SK-N-SH (cell line): ENCODE data around the gene GGTLC2. TPM values are rescaled to one million over a fixed set of nuclear protein-coding genes. Genes with fewer than 3 reads are reported as not detected.

Experiments used
- CTCF ChIA-PET: fragments of 300-600, 350-600 bp; formaldehyde crosslinking; extraction: SDS; loops from one replicate; lab custom pipeline; 2021; lab: Yijun Ruan, JAX
- POLR2A ChIA-PET: fragments of 350-600 bp; sonication (Branson Sonifier 250); formaldehyde crosslinking; extraction: SDS; loops from one replicate; lab custom pipeline; 2020; ENCODE audit warnings: antibody characterized with exemption, inconsistent platforms; lab: Yijun Ruan, JAX
- DNase-seq: peaks from one replicate; pipeline ENCODE4 v3.0.0; 2012
- H2AFZ ChIP-seq: fragments of 200-600 bp; sonication (generic); 2 replicates; pipeline ENCODE4 v1.8.1; 2016; ENCODE audit warnings: antibody characterized with exemption, mild to moderate bottlenecking, low read depth
- H3F3A ChIP-seq: fragments of 200-600 bp; sonication (generic); replicated peaks from 2 replicates; pipeline ENCODE3; 2016; ENCODE audit warnings: antibody characterized with exemption, mild to moderate bottlenecking; ENCODE audit not compliant: insufficient read depth
- H3K27ac ChIP-seq, 2 experiments: fragments of 200-500 bp in 1 of 2; fragments of 200-600 bp in 1 of 2; sonication (Bioruptor generic) in 1 of 2; sonication (generic), shearing (Covaris generic) in 1 of 2; 2 replicates each; pipeline versions ENCODE4 v1.5.1 to v1.6.1; 2014 to 2016; ENCODE audit warnings: low read depth in 2 of 2, inconsistent platforms in 1 of 2, low read length in 1 of 2, mild to moderate bottlenecking in 1 of 2, mixed read lengths in 1 of 2
- H3K27me3 ChIP-seq: fragments of 200-600 bp; sonication (generic), shearing (Covaris generic); 2 replicates; pipeline ENCODE4 v1.6.1; 2016; ENCODE audit warnings: mixed run types; ENCODE audit not compliant: insufficient read depth
- H3K36me3 ChIP-seq, 2 experiments: fragments of 200-500 bp in 1 of 2; fragments of 200-600 bp in 1 of 2; sonication (Bioruptor generic) in 1 of 2; sonication (generic) in 1 of 2; replicated peaks in 1 of 2; 2 replicates each; pipeline versions ENCODE3 to v1.5.1; 2014 to 2016; ENCODE audit warnings: low read length in 1 of 2, mild to moderate bottlenecking in 1 of 2; ENCODE audit not compliant: insufficient read depth in 2 of 2, control insufficient read depth in 1 of 2
- H3K4me1 ChIP-seq, 2 experiments: fragments of 200-500 bp in 1 of 2; fragments of 200-600 bp in 1 of 2; sonication (Bioruptor generic) in 1 of 2; sonication (generic), shearing (Covaris generic) in 1 of 2; 2 replicates each; pipeline versions ENCODE4 v1.5.1 to v1.6.1; 2014 to 2016; ENCODE audit warnings: low read depth in 1 of 2, low read length in 1 of 2, mixed run types in 1 of 2; ENCODE audit not compliant: insufficient read depth in 2 of 2, control insufficient read depth in 1 of 2
- H3K4me2 ChIP-seq: fragments of 200-600 bp; sonication (generic), shearing (Covaris generic); 2 replicates; pipeline ENCODE4 v1.6.1; 2017; ENCODE audit warnings: mixed run types
- H3K4me3 ChIP-seq, 2 experiments: fragments of 200-500 bp in 1 of 2; fragments of 200-600 bp in 1 of 2; sonication (Bioruptor generic) in 1 of 2; sonication (generic), shearing (Covaris generic) in 1 of 2; 2 replicates each; pipeline versions ENCODE4 v1.5.1 to v1.8.1; 2014 to 2016; ENCODE audit warnings: low read depth in 2 of 2, inconsistent platforms in 1 of 2, low read length in 1 of 2, mild to moderate bottlenecking in 1 of 2, mixed read lengths in 1 of 2, moderate library complexity in 1 of 2
- H3K79me2 ChIP-seq: fragments of 200-600 bp; sonication (generic); 2 replicates; pipeline ENCODE4 v1.8.1; 2017; ENCODE audit warnings: mild to moderate bottlenecking; ENCODE audit not compliant: insufficient read depth
- H3K9ac ChIP-seq: fragments of 200-600 bp; sonication (generic); 2 replicates; pipeline ENCODE4 v1.6.1; 2017; ENCODE audit warnings: mixed run types
- H3K9me2 ChIP-seq: fragments of 200-600 bp; sonication (generic); 2 replicates; pipeline ENCODE4 v1.6.1; 2017; ENCODE audit warnings: mixed run types
- H3K9me3 ChIP-seq: fragments of 200-600 bp; sonication (generic); 2 replicates; pipeline ENCODE4 v1.6.1; 2017; ENCODE audit warnings: mixed run types, mild to moderate bottlenecking, moderate library complexity
- H4K20me1 ChIP-seq: fragments of 200-600 bp; sonication (generic); 2 replicates; pipeline ENCODE4 v1.6.1; 2017; ENCODE audit warnings: mild to moderate bottlenecking, mixed run types; ENCODE audit not compliant: insufficient read depth
- CHD2 ChIP-seq: fragments of 150-350 bp; IDR thresholded peaks from 2 replicates; pipeline ENCODE4 v1.6.1; 2018; ENCODE audit warnings: low read length; ENCODE audit not compliant: partially characterized antibody
- CTCF ChIP-seq: fragments of 200-600 bp; sonication (generic); IDR thresholded peaks from 2 replicates; pipeline ENCODE4 v1.6.1; 2017; ENCODE audit warnings: antibody characterized with exemption, mild to moderate bottlenecking, moderate library complexity
- FOXJ3 ChIP-seq: sonication (generic); formaldehyde crosslinking; IDR thresholded peaks from 2 replicates; pipeline ENCODE4 v1.5.1; 2020; ENCODE audit warnings: mild to moderate bottlenecking, missing genetic modification reagents
- FOXM1 ChIP-seq: IDR thresholded peaks from 2 replicates; pipeline ENCODE4 v1.4.0; 2012; ENCODE audit warnings: low read depth, mild to moderate bottlenecking
- GATA2 ChIP-seq: sonication (generic); formaldehyde crosslinking; IDR thresholded peaks from 2 replicates; pipeline ENCODE4 v1.5.0; 2020; ENCODE audit warnings: mild to moderate bottlenecking, missing genetic modification reagents
- IRF3 ChIP-seq: fragments of 150-350 bp; IDR thresholded peaks from 2 replicates; pipeline ENCODE4 v1.6.1; 2016; ENCODE audit warnings: mild to moderate bottlenecking, low read depth, low read length
- JUND ChIP-seq: IDR thresholded peaks from 2 replicates; pipeline ENCODE4 v1.4.0; 2012
- MAX ChIP-seq: IDR thresholded peaks from 2 replicates; pipeline ENCODE4 v1.4.0; 2012; ENCODE audit warnings: low read depth
- MEF2A ChIP-seq: IDR thresholded peaks from 2 replicates; pipeline ENCODE4 v1.4.0; 2012; ENCODE audit warnings: low read depth, borderline replicate concordance
- MXI1 ChIP-seq: IDR thresholded peaks from 2 replicates; pipeline ENCODE4 v1.6.1; 2012; ENCODE audit warnings: mild to moderate bottlenecking, low read depth, low read length, improper control_type of control experiment
- NFIC ChIP-seq: IDR thresholded peaks from 2 replicates; pipeline ENCODE4 v1.4.0; 2012; ENCODE audit warnings: borderline replicate concordance
- NRF1 ChIP-seq: IDR thresholded peaks from 2 replicates; pipeline ENCODE4 v1.6.1; 2012; ENCODE audit warnings: low read depth, mild to moderate bottlenecking, low read length
- POLR2AphosphoS5 ChIP-seq: IDR thresholded peaks from 2 replicates; pipeline ENCODE4 v1.6.1; 2012; ENCODE audit warnings: low read depth, low read length
- RCOR1 ChIP-seq: fragments of 150-350 bp; IDR thresholded peaks from 2 replicates; pipeline ENCODE4 v1.6.1; 2017; ENCODE audit warnings: antibody characterized with exemption, low read length
- REST ChIP-seq: IDR thresholded peaks from 2 replicates; pipeline ENCODE4 v1.6.1; 2012; ENCODE audit warnings: mild to moderate bottlenecking, low read depth, low read length, moderate library complexity
- TCF12 ChIP-seq: IDR thresholded peaks from 2 replicates; pipeline ENCODE4 v1.4.0; 2012
- USF1 ChIP-seq: IDR thresholded peaks from 2 replicates; pipeline ENCODE4 v1.4.0; 2012; ENCODE audit warnings: low read depth, borderline replicate concordance
- USF2 ChIP-seq: fragments of 150-350 bp; IDR thresholded peaks from 2 replicates; pipeline ENCODE4 v1.6.1; 2017; ENCODE audit warnings: antibody characterized with exemption, low read length, low read depth, borderline replicate concordance
- YY1 ChIP-seq: IDR thresholded peaks from 2 replicates; pipeline ENCODE4 v1.4.0; 2012; ENCODE audit warnings: low read depth, mild to moderate bottlenecking
- ZBTB33 ChIP-seq: IDR thresholded peaks from 2 replicates; pipeline ENCODE4 v1.4.0; 2012; ENCODE audit warnings: low read depth, borderline replicate concordance
- WGBS: methylation state at CpG from one replicate; pipeline ENCODE4 v1.1.6; 2017; ENCODE audit warnings: low lambda C conversion rate; 5-methylcytosine and 5-hydroxymethylcytosine counted together
- polyA plus RNA-seq, 3 experiments: library from polyadenylated mRNA; depleted of rRNA; stranded (reverse); fragments of >200 nt; gene quantifications; 2 replicates each; pipeline ENCODE4 v1.2.3, GENCODE V29; 2012

Gene GGTLC2
- polyA plus RNA-seq, 1 of the 3 experiments (the other 2 are of a cell fraction): not detected

- H4K20me1 ChIP-seq: no peaks in the 10 kb centered on the region
- POLR2A ChIA-PET: no interaction called here
- H2AFZ ChIP-seq: no peak overlapping the region
- H3K36me3 ChIP-seq: no peaks in the 10 kb centered on the region
- H3K27me3 ChIP-seq: peaks cover 20% of the 10 kb centered on the region; the same call in 1 of the 2 replicates
- no peak for DNase-seq
- CTCF ChIA-PET: interaction anchor here (1.1 kb wide), 1 partner anchor 42 kb away, joined by 3 read pairs; no protein-coding TSS in a partner anchor
- H3F3A ChIP-seq: no peaks in the 10 kb centered on the region
- no peaks in the 10 kb centered on the region for H3K9me2 ChIP-seq
- no peak overlapping the region for H3K9ac ChIP-seq
- WGBS: 45% methylated on average over 3 of the region's 4 CpGs
- H3K9me3 ChIP-seq: no peaks in the 10 kb centered on the region
- H3K4me2 ChIP-seq: no peak overlapping the region
- H3K79me2 ChIP-seq: no peaks in the 10 kb centered on the region
- no peaks in the 10 kb centered on the region for H3K4me1 ChIP-seq
- H3K4me3 ChIP-seq: no peak overlapping the region
- no peak for TF ChIP-seq REST
- TF ChIP-seq TCF12: no peak
- no peak for TF ChIP-seq IRF3
- no peak for TF ChIP-seq MAX
- TF ChIP-seq CHD2: no peak
- TF ChIP-seq NFIC: no peak
- no peak for TF ChIP-seq GATA2 (CRISPR knock-in tag)
- no peak for TF ChIP-seq NRF1
- no peak for TF ChIP-seq ZBTB33
- no peak for TF ChIP-seq USF2
- no peak for TF ChIP-seq FOXJ3
- no peak for TF ChIP-seq MEF2A
- TF ChIP-seq RCOR1: no peak
- no peak for TF ChIP-seq CTCF
- no peak for TF ChIP-seq MXI1
- TF ChIP-seq POLR2AphosphoS5: no peak
- no peak for TF ChIP-seq USF1
- no peak for TF ChIP-seq FOXM1
- no peak for TF ChIP-seq JUND
- TF ChIP-seq YY1: no peak
- no peak overlapping the region for H3K27ac ChIP-seq
Observed at GRCh38 chr22:22661275-22661674, 16.9 kb downstream of the GGTLC2 start.
